HepG2 (cell line): ENCODE data around the gene CD58. TPM values are rescaled to one million over a fixed set of nuclear protein-coding genes. Genes with fewer than 3 reads are reported as not detected.

Source experiments
- AGO1 ChIP-seq: fragments of 200-400 bp; formaldehyde crosslinking; IDR thresholded peaks from 2 replicates; pipeline ENCODE4 v1.6.1; 2017; ENCODE audit warnings: mild to moderate bottlenecking, low read depth, low read length, moderate library complexity; ENCODE audit not compliant: poor library complexity, severe bottlenecking
- ARID4A ChIP-seq: sonication (generic); formaldehyde crosslinking; IDR thresholded peaks from 2 replicates; pipeline ENCODE4 v1.5.0; 2020; ENCODE audit warnings: mild to moderate bottlenecking, missing genetic modification reagents, borderline replicate concordance
- HNRNPH1 ChIP-seq: fragments of 200-400 bp; formaldehyde crosslinking; optimal IDR thresholded peaks from 2 replicates; pipeline ENCODE3; 2017; ENCODE audit warnings: mild to moderate bottlenecking, low read depth, low read length
- ISX ChIP-seq: sonication (generic); formaldehyde crosslinking; conservative IDR thresholded peaks from 2 replicates; pipeline ENCODE4 v1.5.0; 2020; ENCODE audit warnings: missing genetic modification reagents
- MAFF ChIP-seq: IDR thresholded peaks from 2 replicates; pipeline ENCODE4 v1.6.1; 2011; ENCODE audit warnings: low read depth, low read length, improper control_type of control experiment
- MEF2D ChIP-seq: sonication (generic); formaldehyde crosslinking; IDR thresholded peaks from 2 replicates; pipeline ENCODE4 v1.5.1; 2020; ENCODE audit warnings: mild to moderate bottlenecking, missing genetic modification reagents
- MTA1 ChIP-seq: sonication (generic); formaldehyde crosslinking; IDR thresholded peaks from 2 replicates; pipeline ENCODE4 v1.4.0; 2020; ENCODE audit warnings: missing genetic modification reagents, mild to moderate bottlenecking, borderline replicate concordance
- NFE2L2 ChIP-seq: fragments of 150-350 bp; IDR thresholded peaks from 2 replicates; pipeline ENCODE4 v1.6.1; 2014; ENCODE audit warnings: low read length
- PBX2 ChIP-seq: IDR thresholded peaks from 2 replicates; pipeline ENCODE4 v1.6.1; 2016; ENCODE audit warnings: control low read depth
- SPEN ChIP-seq: sonication (generic); formaldehyde crosslinking; IDR thresholded peaks from 2 replicates; pipeline ENCODE4 v1.5.1; 2020; ENCODE audit warnings: low read depth, mild to moderate bottlenecking, missing genetic modification reagents
- XBP1 ChIP-seq: sonication (generic); formaldehyde crosslinking; IDR thresholded peaks from 2 replicates; pipeline ENCODE4 v1.5.0; 2020; ENCODE audit warnings: missing genetic modification reagents
- ZEB1 ChIP-seq: IDR thresholded peaks from 2 replicates; pipeline ENCODE4 v1.6.1; 2012; ENCODE audit warnings: mild to moderate bottlenecking, low read depth, inconsistent platforms; ENCODE audit not compliant: insufficient replicate concordance
- ZGPAT ChIP-seq: IDR thresholded peaks from 2 replicates; pipeline ENCODE4 v1.6.1; 2016; ENCODE audit warnings: mild to moderate bottlenecking
- ZNF124 ChIP-seq: sonication (generic); formaldehyde crosslinking; IDR thresholded peaks from 2 replicates; pipeline ENCODE4 v1.4.0; 2020; ENCODE audit warnings: missing genetic modification reagents
- ZNF160 ChIP-seq: sonication (generic); formaldehyde crosslinking; IDR thresholded peaks from 2 replicates; pipeline ENCODE4 v1.8.0; 2022; ENCODE audit warnings: mild to moderate bottlenecking, inconsistent platforms, missing genetic modification reagents
- ZNF224 ChIP-seq: sonication (generic); formaldehyde crosslinking; IDR thresholded peaks from 2 replicates; pipeline ENCODE4 v1.5.0; 2020; ENCODE audit warnings: mild to moderate bottlenecking, missing genetic modification reagents
- ZNF230 ChIP-seq: sonication (generic); formaldehyde crosslinking; IDR thresholded peaks from 2 replicates; pipeline ENCODE4 v1.4.0; 2020; ENCODE audit warnings: mild to moderate bottlenecking, missing genetic modification reagents
- polyA plus RNA-seq, 8 experiments: library from polyadenylated mRNA; depleted of rRNA in 3 of 8; stranded (reverse) in 7 of 8; unstranded in 1 of 8; fragments of >200 nt; fragmentation: Illumina TruSeq in 4 of 8; extraction: Trizol in 4 of 8; gene quantifications; 2 replicates each; pipeline versions ENCODE4 v1.2.1 to v1.2.3, GENCODE V29; 2011 to 2016; ENCODE audit warnings: low read depth in 4 of 8, missing spikeins in 1 of 8, mixed read lengths in 1 of 8; ENCODE audit not compliant: insufficient read depth in 1 of 8
- total RNA-seq, 5 experiments: library from RNA; depleted of rRNA; stranded (reverse); fragments of >200 nt; fragmentation: Illumina TruSeq; extraction: Trizol; gene quantifications; 2 replicates each; pipeline ENCODE4 v1.2.3, GENCODE V29; 2016; ENCODE audit warnings: low read depth in 1 of 5
- TF ChIP-seq, protein P1 (sequence below): sonication (generic); formaldehyde crosslinking; IDR thresholded peaks from 2 replicates; pipeline ENCODE4 v1.5.0; 2020; ENCODE audit warnings: missing genetic modification reagents
- TF ChIP-seq, protein P2 (sequence below): IDR thresholded peaks from 2 replicates; pipeline ENCODE4 v1.6.1; 2016; ENCODE audit warnings: low read depth, control low read depth

The CD58 gene
- total and polyA plus RNA-seq, 2 of the 13 experiments (the other 11 are each of a cell fraction or from before 2014, with no cell fraction given), result 9.4 to 13.5 TPM

- TF ChIP-seq ZNF160 (CRISPR knock-in tag), result no peak
- no peak for TF ChIP-seq ZNF224
- TF ChIP-seq, protein P1, sequence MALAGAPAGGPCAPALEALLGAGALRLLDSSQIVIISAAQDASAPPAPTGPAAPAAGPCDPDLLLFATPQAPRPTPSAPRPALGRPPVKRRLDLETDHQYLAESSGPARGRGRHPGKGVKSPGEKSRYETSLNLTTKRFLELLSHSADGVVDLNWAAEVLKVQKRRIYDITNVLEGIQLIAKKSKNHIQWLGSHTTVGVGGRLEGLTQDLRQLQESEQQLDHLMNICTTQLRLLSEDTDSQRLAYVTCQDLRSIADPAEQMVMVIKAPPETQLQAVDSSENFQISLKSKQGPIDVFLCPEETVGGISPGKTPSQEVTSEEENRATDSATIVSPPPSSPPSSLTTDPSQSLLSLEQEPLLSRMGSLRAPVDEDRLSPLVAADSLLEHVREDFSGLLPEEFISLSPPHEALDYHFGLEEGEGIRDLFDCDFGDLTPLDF (CRISPR knock-in tag), result no peak
- peak; percentile 60 for TF ChIP-seq MAFF
- peak; percentile 71 for TF ChIP-seq ZEB1
- peak; percentile 61; the same call in 1 of the 2 replicates for TF ChIP-seq ZGPAT (CRISPR knock-in tag)
- TF ChIP-seq ZNF230 (CRISPR knock-in tag), result no peak
- TF ChIP-seq PBX2, result no peak
- TF ChIP-seq, protein P2, sequence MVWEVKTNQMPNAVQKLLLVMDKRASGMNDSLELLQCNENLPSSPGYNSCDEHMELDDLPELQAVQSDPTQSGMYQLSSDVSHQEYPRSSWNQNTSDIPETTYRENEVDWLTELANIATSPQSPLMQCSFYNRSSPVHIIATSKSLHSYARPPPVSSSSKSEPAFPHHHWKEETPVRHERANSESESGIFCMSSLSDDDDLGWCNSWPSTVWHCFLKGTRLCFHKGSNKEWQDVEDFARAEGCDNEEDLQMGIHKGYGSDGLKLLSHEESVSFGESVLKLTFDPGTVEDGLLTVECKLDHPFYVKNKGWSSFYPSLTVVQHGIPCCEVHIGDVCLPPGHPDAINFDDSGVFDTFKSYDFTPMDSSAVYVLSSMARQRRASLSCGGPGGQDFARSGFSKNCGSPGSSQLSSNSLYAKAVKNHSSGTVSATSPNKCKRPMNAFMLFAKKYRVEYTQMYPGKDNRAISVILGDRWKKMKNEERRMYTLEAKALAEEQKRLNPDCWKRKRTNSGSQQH (CRISPR knock-in tag), result no peak
- TF ChIP-seq XBP1 (CRISPR knock-in tag), result no peak
- no peak for TF ChIP-seq ZNF124
- peak; percentile 25; the same call in 1 of the 2 replicates for TF ChIP-seq MTA1 (CRISPR knock-in tag)
- TF ChIP-seq HNRNPH1, result no peak
- TF ChIP-seq ARID4A (CRISPR knock-in tag), result peak; percentile 67; the same call in 1 of the 2 replicates
- no peak for TF ChIP-seq NFE2L2
- TF ChIP-seq MEF2D (CRISPR knock-in tag), result peak; percentile 69; the same call in 1 of the 2 replicates
- no peak for TF ChIP-seq AGO1
- TF ChIP-seq ISX (CRISPR knock-in tag), result no peak
- peak; percentile 62; the same call in 1 of the 2 replicates for TF ChIP-seq SPEN
Measured at GRCh38 chr1:116485071-116485735, 85.6 kb downstream of the CD58 start (continued).
